ENCODE measurements around the gene GVQW3. TPM values are rescaled to one million over a fixed set of nuclear protein-coding genes. Genes with fewer than 3 reads are reported as not detected.

GVQW3 gene
- total and polyA plus RNA-seq, 2 of the 13 experiments (the other 11 are each of a cell fraction or from before 2014, with no cell fraction given) = 5.0 to 5.6 TPM

DNA sequence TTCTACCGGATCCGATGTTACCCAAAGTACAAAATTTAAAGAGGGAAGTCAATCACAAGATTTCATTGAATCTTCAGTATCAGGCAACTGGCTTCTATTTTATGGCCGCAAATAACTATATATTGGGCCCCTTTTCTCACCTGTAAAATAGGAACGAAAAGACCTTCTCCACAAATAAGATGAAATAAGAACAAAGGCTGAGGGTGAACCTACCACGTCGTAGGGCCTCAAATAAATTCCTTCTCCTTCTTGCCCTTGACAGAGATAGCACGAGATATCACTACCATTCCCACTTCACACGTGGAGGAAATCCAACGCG is 62.9 kb downstream of the GVQW3 start (continued):
- TF ChIP-seq MAX (IDR thresholded peaks at IDR 0.05) (peak; percentile 44; the same call in 1 of the 2 replicates), ZNF841 (CRISPR knock-in tag; IDR thresholded peaks at IDR 0.05; ENCODE audit: borderline replicate concordance) (0 out of 2 replicates have a peak, but pooled peaks have one; percentile 17), ZNF775 (CRISPR knock-in tag; IDR thresholded peaks at IDR 0.05; ENCODE audit: borderline replicate concordance) (0 out of 2 replicates have a peak, but pooled peaks have one; percentile 5)

DNA sequence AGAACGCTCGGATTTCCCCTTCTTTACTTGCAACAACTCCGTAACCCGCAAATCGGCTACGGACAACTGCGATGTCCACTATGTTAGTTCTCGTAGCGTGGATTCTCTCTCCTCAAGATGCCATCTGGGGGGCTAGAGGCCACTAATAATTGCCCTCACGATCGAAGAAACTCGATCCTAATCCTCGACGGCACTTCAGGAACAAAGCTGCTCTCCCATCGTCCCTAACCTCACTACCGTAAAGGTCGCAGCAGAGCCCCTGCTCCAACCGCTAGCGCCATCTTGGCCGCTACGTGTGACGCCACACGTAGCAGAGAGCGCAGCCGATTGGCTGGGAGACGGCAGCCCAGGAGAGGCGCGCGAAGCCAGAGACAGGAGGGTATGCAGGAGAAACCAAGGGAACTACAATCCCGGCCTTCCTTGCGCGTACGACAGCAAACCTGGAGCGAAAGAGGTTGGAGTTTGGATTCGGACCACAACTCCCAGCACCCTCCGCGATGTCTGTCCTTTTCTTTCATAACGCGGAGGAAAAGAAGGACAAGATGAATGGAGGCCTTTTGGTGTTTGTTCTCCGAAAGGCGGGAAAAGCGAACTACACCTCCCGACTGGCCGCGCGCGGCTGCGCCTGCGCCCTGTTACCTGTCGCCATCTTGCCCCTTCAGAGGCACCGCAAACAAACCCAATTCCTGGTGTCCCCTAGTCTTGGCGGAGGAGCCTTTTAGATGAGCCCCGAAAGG is 63.4 kb downstream of the GVQW3 start, which contains the start of gene EMSY:
TSS of gene EMSY (plus strand) at position 635 of the 737 bp plus-strand sequence. CDS start 1,921 bp downstream, outside the sequence.
- Histone ChIP-seq H3K4me3 (replicated peaks in 1 of 3; ENCODE audit: insufficient read depth in 1 of 3, low read depth in 2 of 3, low read length in 3 of 3) (peak within 1 kb of the TSS; percentile 90 to 93 (median 92)), H3K79me2 (ENCODE audit: insufficient read depth, low read length) (peaks cover 53% of the 10 kb centered on the region), H4K20me1 (ENCODE audit: insufficient read depth, low read length) (peaks cover 11% of the 10 kb centered on the region; the same call in 1 of the 2 replicates), H3K9me3 (ENCODE audit: low read length) (no peaks in the 10 kb centered on the region), H3K27ac (ENCODE audit: extremely low read length, insufficient read depth, low read length) (peak within 1 kb of the TSS; percentile 92), H3K27me3 (ENCODE audit: control insufficient read depth in 1 of 2, insufficient read depth in 2 of 2, low read length in 2 of 2) (no peaks in the 10 kb centered on the region; a peak in 1 of 5 replicates), H3K9ac (ENCODE audit: insufficient read depth, low read depth, low read length) (peak within 1 kb of the TSS; percentile 97), H3K4me2 (ENCODE audit: low read depth, low read length) (peak within 1 kb of the TSS; percentile 95), H3K4me1 (ENCODE audit: insufficient read depth, low read length) (peaks cover 23% of the 10 kb centered on the region), H2AFZ (ENCODE audit: low read length) (peak within 1 kb of the TSS; percentile 85), H3K36me3 (replicated peaks in 1 of 2; ENCODE audit: control insufficient read depth in 1 of 2, insufficient read depth in 2 of 2, low read length in 2 of 2) (peaks cover 2 to 8% of the 10 kb centered on the region in 2 experiments; a peak in 2 of 5 replicates)
- ATAC-seq (peak; percentile 96), DNase-seq (ENCODE audit: low spot score) (peak; percentile 99), FAIRE-seq (peak; percentile 100)
- intact Hi-C loops (cut with micrococcal nuclease; ENCODE audit: unreplicated experiment) = loop anchor here (2.0 kb wide), 1 partner anchor 64 kb away; the partner anchor contains the start of genes GVQW3 and THAP12
- no TSS peak for BruUV-seq (replicated peaks)
- CTCF ChIA-PET (ENCODE audit: low intra/inter-chr PET ratio, low total read pairs) = no interaction called here
- in situ Hi-C loops (cut with HindIII; ENCODE audit: extremely low pct_ligation_motif_present, low pct_unique_long_range_greater_than_20kb) = no loop called here
- POLR2A ChIA-PET = interaction anchor here (1.0 kb wide), 1 partner anchor 53 kb away, joined by 4 read pairs; no protein-coding TSS in a partner anchor
- 1% methylated on average over 36 of the region's 53 CpGs for WGBS (ENCODE audit: low lambda C conversion rate)
- no peak for TF ChIP-seq CEBPZ (IDR thresholded peaks at IDR 0.05; ENCODE audit: low read length)
- TF ChIP-seq, protein P1, sequence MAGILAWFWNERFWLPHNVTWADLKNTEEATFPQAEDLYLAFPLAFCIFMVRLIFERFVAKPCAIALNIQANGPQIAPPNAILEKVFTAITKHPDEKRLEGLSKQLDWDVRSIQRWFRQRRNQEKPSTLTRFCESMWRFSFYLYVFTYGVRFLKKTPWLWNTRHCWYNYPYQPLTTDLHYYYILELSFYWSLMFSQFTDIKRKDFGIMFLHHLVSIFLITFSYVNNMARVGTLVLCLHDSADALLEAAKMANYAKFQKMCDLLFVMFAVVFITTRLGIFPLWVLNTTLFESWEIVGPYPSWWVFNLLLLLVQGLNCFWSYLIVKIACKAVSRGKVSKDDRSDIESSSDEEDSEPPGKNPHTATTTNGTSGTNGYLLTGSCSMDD (CRISPR knock-in tag; IDR thresholded peaks at IDR 0.05) = no peak
- no peak for TF ChIP-seq ZNF619 (CRISPR knock-in tag; IDR thresholded peaks at IDR 0.05)
- peak; percentile 78 for TF ChIP-seq NFRKB (IDR thresholded peaks at IDR 0.05)
- no peak for TF ChIP-seq CHD2 (IDR thresholded peaks at IDR 0.05; ENCODE audit: low read depth, low read length)
- no peak for TF ChIP-seq ZNF383 (CRISPR knock-in tag; IDR thresholded peaks at IDR 0.05; ENCODE audit: borderline replicate concordance)
- no peak for TF ChIP-seq ZNF296 (CRISPR knock-in tag; conservative IDR thresholded peaks at IDR 0.05)
- no peak for TF ChIP-seq ZFP36L2 (CRISPR knock-in tag; IDR thresholded peaks at IDR 0.05)
- no peak for TF ChIP-seq HMGA1 (CRISPR knock-in tag; conservative IDR thresholded peaks at IDR 0.05)
- TF ChIP-seq GATAD2A (CRISPR knock-in tag; IDR thresholded peaks at IDR 0.05) = peak; percentile 64; the same call in 1 of the 2 replicates
- no peak; the same call in 1 of the 2 replicates for TF ChIP-seq TBX2 (CRISPR knock-in tag; IDR thresholded peaks at IDR 0.05; ENCODE audit: borderline replicate concordance)
- TF ChIP-seq ZFAT (CRISPR knock-in tag; conservative IDR thresholded peaks at IDR 0.05) = no peak
- no peak for TF ChIP-seq WIZ (CRISPR knock-in tag; IDR thresholded peaks at IDR 0.05)
- peak; percentile 61; the same call in 1 of the 2 replicates for TF ChIP-seq ZBTB26 (CRISPR knock-in tag; IDR thresholded peaks at IDR 0.05; ENCODE audit: borderline replicate concordance)
- TF ChIP-seq MTF2 (CRISPR knock-in tag; IDR thresholded peaks at IDR 0.05; ENCODE audit: borderline replicate concordance) = no peak
